GM12892 (cell line): ENCODE data around the gene RALGPS1.

Experiments used
- POLR2A ChIP-seq: IDR thresholded peaks from 2 replicates; pipeline ENCODE4 v1.6.1; 2011; ENCODE audit warnings: low read depth, low read length, control low read depth
- POLR2AphosphoS5 ChIP-seq: IDR thresholded peaks from 2 replicates; pipeline ENCODE4 v1.6.1; 2011; ENCODE audit warnings: low read depth, low read length, control low read depth

- TF ChIP-seq POLR2A (no peak), POLR2AphosphoS5 (no peak)
Measured at GRCh38 chr9:127204771-127205470, 290.3 kb downstream of the RALGPS1 start.
